GM21367 (cell line): ENCODE results near the gene ANGPT4.
A peak's percentile ranks its signal among the peaks of the same experiment; 100 is the strongest.

Experiments
- ATAC-seq: cut with Tn5 transposase; IDR thresholded peaks from one replicate; pipeline ENCODE4 v1.9.1; 2021; ENCODE audit not compliant: unreplicated experiment

The ANGPT4 gene

GRCh38 chr20:845941-846893, 69.9 kb downstream of the ANGPT4 start:
- no peak for ATAC-seq

GRCh38 chr20:845226-845868, 70.8 kb downstream of the ANGPT4 start:
- ATAC-seq, result no peak

GRCh38 chr20:844473-845225, 71.5 kb downstream of the ANGPT4 start:
- ATAC-seq, result peak; percentile 93

- ATAC-seq, result no peak
Observed at GRCh38 chr20:843912-844311, 72.2 kb downstream of the ANGPT4 start.

GRCh38 chr20:842547-842940, 73.6 kb downstream of the ANGPT4 start:
- ATAC-seq, result no peak

- no peak for ATAC-seq
Observed at GRCh38 chr20:841568-842546, 74.3 kb downstream of the ANGPT4 start.

GRCh38 chr20:840858-841567, 75.1 kb downstream of the ANGPT4 start:
- ATAC-seq, result no peak

- no peak for ATAC-seq
Observed at GRCh38 chr20:840503-840857, 75.7 kb downstream of the ANGPT4 start.

GRCh38 chr20:839626-840025, 76.5 kb downstream of the ANGPT4 start:
- ATAC-seq, result no peak

GRCh38 chr20:839015-839414, 77.1 kb downstream of the ANGPT4 start:
- no peak for ATAC-seq

GRCh38 chr20:836190-836589, 79.9 kb downstream of the ANGPT4 start:
- ATAC-seq, result no peak

- ATAC-seq, result no peak
Observed at GRCh38 chr20:835608-836045, 80.5 kb downstream of the ANGPT4 start.

GRCh38 chr20:834151-834746, 81.9 kb downstream of the ANGPT4 start:
- ATAC-seq, result no peak

- peak; percentile 88 for ATAC-seq
Observed at GRCh38 chr20:833450-834150, 82.5 kb downstream of the ANGPT4 start, which contains the start of gene FAM110A. Gene FAM110A, plus strand, starts transcription at chr20:833715. Its CDS starts 11,090 bp downstream, at chr20:844805.

- ATAC-seq, result no peak
Observed at GRCh38 chr20:833121-833449, 83.0 kb downstream of the ANGPT4 start.

- no peak for ATAC-seq
Observed at GRCh38 chr20:831956-832355, 84.2 kb downstream of the ANGPT4 start.

GRCh38 chr20:831251-831650, 84.9 kb downstream of the ANGPT4 start:
- ATAC-seq, result no peak

GRCh38 chr20:830011-830521, 86.1 kb downstream of the ANGPT4 start:
- ATAC-seq, result no peak

- ATAC-seq, result no peak
Observed at GRCh38 chr20:829551-829950, 86.6 kb downstream of the ANGPT4 start.
